IMR-90 (cell line): ENCODE measurements around the gene PHKB. TPM values are rescaled to one million over a fixed set of nuclear protein-coding genes. Genes with fewer than 3 reads are reported as not detected.

Experiments
- ATAC-seq: fragments of 200-7000 bp; cut with Tn5 transposase; 2 replicates; pipeline ENCODE4 v1.9.1; 2020; ENCODE audit warnings: low read depth, mild to moderate bottlenecking, moderate library complexity
- BruUV-seq: library from RNA; stranded (reverse); fragments of 400-500 nt; replicated peaks from 2 replicates; lab custom pipeline; 2021; lab: Mats Ljungman, UMichigan
- CTCF ChIA-PET: fragments of 300-600 bp; formaldehyde crosslinking; extraction: SDS; loops from one replicate; lab custom pipeline; 2021; ENCODE audit warnings: antibody characterized with exemption; lab: Yijun Ruan, JAX
- POLR2A ChIA-PET: fragments of 300-600 bp; sonication (Branson Sonifier 250); formaldehyde crosslinking; loops from one replicate; lab custom pipeline; 2022; ENCODE audit warnings: antibody characterized with exemption; ENCODE audit not compliant: unreplicated experiment; lab: Charles Lee
- DNase-seq: peaks from one replicate; pipeline ENCODE4 v3.0.0; 2013
- H2AFZ ChIP-seq: replicated peaks from 2 replicates; pipeline ENCODE3; 2013; ENCODE audit warnings: low read length, mild to moderate bottlenecking; ENCODE audit not compliant: poor library complexity
- H2AK5ac ChIP-seq: 2 replicates; pipeline ENCODE4 v1.6.1; 2013; ENCODE audit warnings: low read depth, low read length, inconsistent platforms
- H2AK9ac ChIP-seq: replicated peaks from 2 replicates; pipeline ENCODE3; 2013; ENCODE audit warnings: mild to moderate bottlenecking, low read depth, low read length, moderate library complexity; ENCODE audit not compliant: poor library complexity
- H2BK120ac ChIP-seq: 2 replicates; pipeline ENCODE4 v1.6.1; 2013; ENCODE audit warnings: low read depth, low read length, inconsistent platforms
- H2BK15ac ChIP-seq: 3 replicates; pipeline ENCODE4 v1.6.1; 2013; ENCODE audit warnings: low read depth, low read length, inconsistent platforms
- H2BK20ac ChIP-seq: 2 replicates; pipeline ENCODE4 v1.6.1; 2013; ENCODE audit warnings: low read depth, mild to moderate bottlenecking, inconsistent platforms, low read length, moderate library complexity
- H2BK5ac ChIP-seq: 2 replicates; pipeline ENCODE4 v1.6.1; 2013; ENCODE audit warnings: mild to moderate bottlenecking, low read depth, low read length, inconsistent platforms; ENCODE audit not compliant: poor library complexity, severe bottlenecking
- H3K14ac ChIP-seq: replicated peaks from 2 replicates; pipeline ENCODE4 v1.6.1; 2013; ENCODE audit warnings: low read depth, low read length, inconsistent platforms
- H3K18ac ChIP-seq: 2 replicates; pipeline ENCODE4 v1.6.1; 2013; ENCODE audit warnings: low read depth, low read length, control low read depth
- H3K23ac ChIP-seq: 2 replicates; pipeline ENCODE4 v1.6.1; 2013; ENCODE audit warnings: low read depth, low read length, inconsistent platforms
- H3K27ac ChIP-seq: 2 replicates; pipeline ENCODE4 v1.5.1; 2013; ENCODE audit warnings: mild to moderate bottlenecking, control low read depth, low read length; ENCODE audit not compliant: insufficient read depth
- H3K27me3 ChIP-seq: 2 replicates; pipeline ENCODE4 v1.6.1; 2013; ENCODE audit warnings: low read length; ENCODE audit not compliant: control insufficient read depth, insufficient read depth
- H3K36me3 ChIP-seq: 2 replicates; pipeline ENCODE4 v1.6.1; 2013; ENCODE audit warnings: low read length, mixed read lengths; ENCODE audit not compliant: control insufficient read depth, insufficient read depth
- H3K4ac ChIP-seq: 2 replicates; pipeline ENCODE4 v1.6.1; 2013; ENCODE audit warnings: low read depth, low read length, inconsistent platforms
- H3K4me1 ChIP-seq: 2 replicates; pipeline ENCODE4 v1.6.1; 2013; ENCODE audit warnings: low read length, mixed read lengths; ENCODE audit not compliant: control insufficient read depth, insufficient read depth
- H3K4me2 ChIP-seq: 2 replicates; pipeline ENCODE4 v1.6.1; 2013; ENCODE audit warnings: low read depth, mild to moderate bottlenecking, control low read depth, low read length, moderate library complexity
- H3K4me3 ChIP-seq: 2 replicates; pipeline ENCODE4 v1.5.1; 2013; ENCODE audit warnings: low read depth, mild to moderate bottlenecking, control low read depth, low read length, moderate library complexity; ENCODE audit not compliant: insufficient read depth
- H3K56ac ChIP-seq: 2 replicates; pipeline ENCODE4 v1.6.1; 2013; ENCODE audit warnings: low read length, inconsistent platforms; ENCODE audit not compliant: insufficient read depth; ENCODE audit errors: extremely low read depth
- H3K79me1 ChIP-seq, 2 experiments: 2 replicates each; pipeline ENCODE4 v1.6.1; 2013; ENCODE audit warnings: low read length in 2 of 2, inconsistent platforms in 1 of 2, low read depth in 1 of 2
- H3K9ac ChIP-seq: 2 replicates; pipeline ENCODE4 v1.6.1; 2013; ENCODE audit warnings: low read depth, low read length, control low read depth
- H3K9me1 ChIP-seq: 2 replicates; pipeline ENCODE4 v1.6.1; 2013; ENCODE audit warnings: low read length, inconsistent platforms; ENCODE audit not compliant: insufficient read depth
- H3K9me3 ChIP-seq: 2 replicates; pipeline ENCODE4 v1.6.1; 2013; ENCODE audit warnings: low read length; ENCODE audit not compliant: control insufficient read depth, insufficient read depth
- H4K20me1 ChIP-seq: 2 replicates; pipeline ENCODE4 v1.6.1; 2013; ENCODE audit warnings: low read length, inconsistent platforms; ENCODE audit not compliant: insufficient read depth
- H4K5ac ChIP-seq: 2 replicates; pipeline ENCODE4 v1.6.1; 2013; ENCODE audit warnings: mild to moderate bottlenecking, low read depth, low read length, control low read depth
- H4K8ac ChIP-seq, 2 experiments: 2 replicates each; pipeline ENCODE4 v1.6.1; 2013; ENCODE audit warnings: low read depth in 2 of 2, low read length in 2 of 2, control low read depth in 1 of 2, inconsistent platforms in 1 of 2
- H4K91ac ChIP-seq: 2 replicates; pipeline ENCODE4 v1.6.1; 2013; ENCODE audit warnings: low read depth, low read length, inconsistent platforms; ENCODE audit not compliant: insufficient read depth
- MAFK ChIP-seq: IDR thresholded peaks from 2 replicates; pipeline ENCODE4 v1.6.1; 2012; ENCODE audit warnings: low read depth, low read length, improper control_type of control experiment
- MAZ ChIP-seq: IDR thresholded peaks from 2 replicates; pipeline ENCODE4 v1.6.1; 2012; ENCODE audit warnings: low read depth, mild to moderate bottlenecking, low read length, improper control_type of control experiment, moderate library complexity, borderline replicate concordance
- MXI1 ChIP-seq: IDR thresholded peaks from 2 replicates; pipeline ENCODE4 v1.6.1; 2012; ENCODE audit warnings: low read depth, mild to moderate bottlenecking, low read length, moderate library complexity, borderline replicate concordance
- NFE2L2 ChIP-seq: fragments of 150-350 bp; IDR thresholded peaks from 2 replicates; pipeline ENCODE4 v1.6.1; 2016; ENCODE audit warnings: low read depth, mild to moderate bottlenecking, low read length
- RAD21 ChIP-seq: IDR thresholded peaks from 2 replicates; pipeline ENCODE4 v1.6.1; 2012; ENCODE audit warnings: low read length, improper control_type of control experiment
- RCOR1 ChIP-seq: IDR thresholded peaks from 2 replicates; pipeline ENCODE4 v1.6.1; 2012; ENCODE audit warnings: mild to moderate bottlenecking, low read length, improper control_type of control experiment; ENCODE audit not compliant: insufficient replicate concordance
- WGBS, 2 experiments: methylation state at CpG; one replicate each; pipeline versions ENCODE4 v1.1.5 to v1.1.7; 2013; ENCODE audit warnings: missing lambda C conversion rate in 2 of 2; ENCODE audit not compliant: insufficient read length in 1 of 2; ENCODE audit errors: extremely low coverage in 2 of 2; 5-methylcytosine and 5-hydroxymethylcytosine counted together
- dilution Hi-C: fragments of 300-500 bp; cut with HindIII; formaldehyde crosslinking; loops from one replicate; pipeline ENCODE4 v1.14.3; 2018; ENCODE audit warnings: low sequenced_read_pairs; ENCODE audit not compliant: unreplicated experiment
- in situ Hi-C: fragments of 300-500 bp; cut with MboI; formaldehyde crosslinking; loops from 3 replicates; pipeline ENCODE4 v1.14.3; 2019; ENCODE audit warnings: low sequenced_read_pairs, inconsistent platforms, mixed read lengths
- intact Hi-C: fragments of 100-400 bp; cut with micrococcal nuclease; formaldehyde crosslinking; loops from 2 replicates; pipeline ENCODE4 v1.10.0; 2022
- polyA plus RNA-seq, 3 experiments: library from polyadenylated mRNA; depleted of rRNA; stranded (reverse); fragments of >200 nt; gene quantifications; 2 replicates each; pipeline ENCODE4 v1.2.3, GENCODE V29; 2012; ENCODE audit warnings: low replicate concordance in 1 of 3
- total RNA-seq: library from RNA; depleted of rRNA; stranded (reverse); fragments of >200 nt; gene quantifications from 2 replicates; pipeline ENCODE4 v1.2.3, GENCODE V29; 2012
- TF ChIP-seq, protein P1 (sequence below): fragments of 150-350 bp; IDR thresholded peaks from 2 replicates; pipeline ENCODE4 v1.6.1; 2017; ENCODE audit warnings: mild to moderate bottlenecking, antibody characterized with exemption, low read length, low read depth

The PHKB gene
- total and polyA plus RNA-seq, 2 of the 4 experiments (the other 2 are of a cell fraction): 24.2 to 58.6 TPM

DNA sequence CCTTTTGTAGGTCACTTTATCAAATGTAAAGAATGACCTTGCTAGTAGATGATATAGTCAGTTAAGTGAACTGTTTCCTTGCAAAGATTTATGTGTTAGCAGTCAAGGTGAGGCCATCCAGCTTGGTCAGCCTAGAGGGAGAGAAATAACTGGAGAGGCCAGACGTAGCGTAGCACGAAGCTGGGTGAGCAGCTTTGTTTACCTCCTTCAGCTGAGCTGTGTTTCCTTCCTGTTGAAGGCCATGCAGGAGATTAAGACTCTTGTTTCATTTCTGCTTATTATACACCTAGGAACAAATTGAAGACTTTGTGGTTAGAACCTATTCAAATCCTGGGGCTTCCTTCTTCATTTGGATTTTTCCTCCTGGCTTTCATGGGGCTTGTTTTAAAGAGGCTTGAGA lies 267.1 kb downstream of the PHKB start:
- TF ChIP-seq MXI1 (no peak), RAD21 (no peak), MAFK (no peak), NFE2L2 (no peak), MAZ (no peak), RCOR1 (no peak)
- TF ChIP-seq, protein P1, sequence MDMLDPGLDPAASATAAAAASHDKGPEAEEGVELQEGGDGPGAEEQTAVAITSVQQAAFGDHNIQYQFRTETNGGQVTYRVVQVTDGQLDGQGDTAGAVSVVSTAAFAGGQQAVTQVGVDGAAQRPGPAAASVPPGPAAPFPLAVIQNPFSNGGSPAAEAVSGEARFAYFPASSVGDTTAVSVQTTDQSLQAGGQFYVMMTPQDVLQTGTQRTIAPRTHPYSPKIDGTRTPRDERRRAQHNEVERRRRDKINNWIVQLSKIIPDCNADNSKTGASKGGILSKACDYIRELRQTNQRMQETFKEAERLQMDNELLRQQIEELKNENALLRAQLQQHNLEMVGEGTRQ: no peak
- Histone ChIP-seq H2BK5ac (no peak overlapping the region), H2BK15ac (no peak overlapping the region; the same call in 2 of the 3 replicates), H2BK20ac (0 out of 2 replicates have a peak overlapping the region, but pooled peaks have one; percentile 30), H3K9me3 (no peaks in the 10 kb centered on the region), H3K36me3 (no peaks in the 10 kb centered on the region), H3K4me2 (no peak overlapping the region), H3K9ac (no peak overlapping the region), H3K4me3 (no peak overlapping the region), H3K18ac (no peak overlapping the region), H3K4me1 (peaks cover 3% of the 10 kb centered on the region), H3K4ac (no peak overlapping the region), H4K5ac (no peak overlapping the region), H3K9me1 (no peaks in the 10 kb centered on the region; the same call in 1 of the 2 replicates), H3K79me1 (no peaks in the 10 kb centered on the region), H3K56ac (no peak overlapping the region), H3K14ac (no peak overlapping the region), H3K23ac (no peak overlapping the region), H2AFZ (no peak overlapping the region), H2AK9ac (no peak overlapping the region), H3K27ac (no peak overlapping the region), H4K91ac (no peak overlapping the region), H2AK5ac (no peak overlapping the region; the same call in 1 of the 2 replicates), H2BK120ac (no peak overlapping the region), H3K27me3 (no peaks in the 10 kb centered on the region), H4K8ac (no peak overlapping the region), H4K20me1 (no peaks in the 10 kb centered on the region; the same call in 1 of the 2 replicates)
- ATAC-seq (no peak), DNase-seq (no peak)
- intact Hi-C loops: no loop called here
- CTCF ChIA-PET: no interaction called here
- BruUV-seq: no TSS peak
- WGBS, 2 experiments: no CpG with 5 or more reads among the region's 3 CpGs
- dilution Hi-C loops: no loop called here
- in situ Hi-C loops: loop anchor here (25.0 kb wide), 1 partner anchor 434 kb away; the partner anchor contains the start of gene ABCC12
- POLR2A ChIA-PET: no interaction called here
